Measurements from ENCODE around the gene TTLL5. TPM values are rescaled to one million over a fixed set of nuclear protein-coding genes. Genes with fewer than 3 reads are reported as not detected.
"Not testable (repeated sequence)": the region's sequence is repeated elsewhere in the genome, so short reads cannot be mapped to it uniquely, and the experiment has no call there.

TTLL5 gene
- total and polyA plus RNA-seq, 2 of the 4 experiments (the other 2 are of a cell fraction): 11.9 to 16.7 TPM

- dilution Hi-C loops (cut with HindIII; ENCODE audit: low sequenced_read_pairs, unreplicated experiment); H3K27ac ChIP-seq (ENCODE audit: insufficient read depth, low read length); H2BK5ac ChIP-seq (ENCODE audit: low read depth, low read length, poor library complexity, severe bottlenecking); H3K4me2 ChIP-seq (ENCODE audit: low read depth, low read length); in situ Hi-C loops (cut with MboI; ENCODE audit: low sequenced_read_pairs); H3K4me3 ChIP-seq (ENCODE audit: insufficient read depth, low read depth, low read length); H3K27me3 ChIP-seq (ENCODE audit: control insufficient read depth, insufficient read depth, low read length); H2AK9ac ChIP-seq (replicated peaks; ENCODE audit: low read depth, low read length, poor library complexity); H3K9me3 ChIP-seq (ENCODE audit: control insufficient read depth, insufficient read depth, low read length); H3K79me1 ChIP-seq (ENCODE audit: low read depth in 1 of 2, low read length in 2 of 2); BruUV-seq (replicated peaks); H3K4ac ChIP-seq (ENCODE audit: low read depth, low read length); H3K9me1 ChIP-seq (ENCODE audit: insufficient read depth, low read length); CTCF ChIA-PET; H4K20me1 ChIP-seq (ENCODE audit: insufficient read depth, low read length); H2BK15ac ChIP-seq (ENCODE audit: low read depth, low read length); H2BK120ac ChIP-seq (ENCODE audit: low read depth, low read length); POLR2A ChIA-PET (ENCODE audit: unreplicated experiment); H4K91ac ChIP-seq (ENCODE audit: insufficient read depth, low read depth, low read length); H3K9ac ChIP-seq (ENCODE audit: low read depth, low read length); H3K4me1 ChIP-seq (ENCODE audit: control insufficient read depth, insufficient read depth, low read length); H3K18ac ChIP-seq (ENCODE audit: low read depth, low read length); intact Hi-C loops (cut with micrococcal nuclease); H2BK20ac ChIP-seq (ENCODE audit: low read depth, low read length); H4K8ac ChIP-seq (ENCODE audit: low read depth in 2 of 2, low read length in 2 of 2); H3K23ac ChIP-seq (ENCODE audit: low read depth, low read length); ATAC-seq (ENCODE audit: low read depth); H2AK5ac ChIP-seq (ENCODE audit: low read depth, low read length); H4K5ac ChIP-seq (ENCODE audit: low read depth, low read length); H3K14ac ChIP-seq (replicated peaks; ENCODE audit: low read depth, low read length); DNase-seq; H3K56ac ChIP-seq (ENCODE audit: extremely low read depth, insufficient read depth, low read length); H2AFZ ChIP-seq (replicated peaks; ENCODE audit: low read length, poor library complexity): not testable (repeated sequence)
- WGBS, 2 experiments (ENCODE audit: extremely low coverage in 2 of 2, insufficient read length in 1 of 2): no CpG with 5 or more reads among the region's 6 CpGs
- H3K36me3 ChIP-seq (ENCODE audit: control insufficient read depth, insufficient read depth, low read length): peaks cover 17% of the 10 kb centered on the region
Observed at GRCh38 chr14:75695025-75695424, 34.0 kb downstream of the TTLL5 start.
